HL-60 (cell line): Measurements from ENCODE around the gene MOB3C.
"Not testable (repeated sequence)": the region's sequence is repeated elsewhere in the genome, so short reads cannot be mapped to it uniquely, and the experiment has no call there.

ENCODE experiments used
- DNase-seq, 2 experiments: peaks; one replicate each; pipeline ENCODE4 v3.0.0-alpha.2; 2010 to 2020; ENCODE audit warnings: low read depth in 1 of 2, low spot score in 1 of 2
- H3K27ac ChIP-seq: fragments of 250-450 bp; sonication (Bioruptor Pico); replicated peaks from 2 replicates; pipeline ENCODE4 v1.5.1; 2020; ENCODE audit warnings: mild to moderate bottlenecking, moderate library complexity
- H3K27me3 ChIP-seq: fragments of 250-450 bp; sonication (Bioruptor Pico); 2 replicates; pipeline ENCODE4 v1.5.1; 2021; ENCODE audit warnings: mild to moderate bottlenecking, moderate library complexity; ENCODE audit not compliant: insufficient read depth, poor library complexity, severe bottlenecking
- H3K4me3 ChIP-seq: replicated peaks from 2 replicates; pipeline ENCODE4 v1.5.1; 2011; ENCODE audit warnings: mild to moderate bottlenecking, control low read depth, low read length; ENCODE audit not compliant: insufficient read depth
- CTCF ChIP-seq: IDR thresholded peaks from one replicate; pipeline ENCODE4 v1.5.1; 2011; ENCODE audit warnings: low read length, control low read depth, inconsistent platforms; ENCODE audit not compliant: insufficient read depth
- GABPA ChIP-seq: IDR thresholded peaks from 2 replicates; pipeline ENCODE4 v1.6.1; 2012; ENCODE audit warnings: low read depth
- POLR2AphosphoS5 ChIP-seq: IDR thresholded peaks from 2 replicates; pipeline ENCODE4 v1.6.1; 2012; ENCODE audit warnings: low read depth
- REST ChIP-seq: IDR thresholded peaks from 2 replicates; pipeline ENCODE4 v1.6.1; 2012; ENCODE audit warnings: low read depth; ENCODE audit not compliant: insufficient replicate concordance
- SPI1 ChIP-seq: IDR thresholded peaks from 2 replicates; pipeline ENCODE4 v1.6.1; 2012; ENCODE audit warnings: low read depth, mild to moderate bottlenecking, borderline replicate concordance

The MOB3C gene

DNA sequence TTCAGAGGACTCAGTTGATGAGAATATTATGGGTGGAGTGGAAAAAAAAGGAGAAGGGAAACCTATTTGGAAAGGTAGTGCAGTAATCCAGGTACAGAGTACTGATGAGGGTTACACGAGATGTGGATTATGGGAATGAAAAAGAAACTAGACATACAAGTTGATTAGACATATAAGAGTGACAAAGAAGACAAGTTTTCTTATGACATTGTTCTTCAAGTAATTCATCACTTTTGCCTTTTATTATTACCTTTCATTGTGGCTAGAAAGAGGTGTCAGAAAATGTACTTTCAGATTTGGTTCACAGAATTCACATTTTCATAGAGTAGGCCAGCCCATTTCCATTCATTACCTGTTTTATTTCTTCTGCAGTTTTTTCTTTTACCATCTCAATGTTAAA lies 41.2 kb upstream of the MOB3C start:
- no peak for TF ChIP-seq CTCF
- TF ChIP-seq SPI1, result no peak
- TF ChIP-seq POLR2AphosphoS5, result no peak
- no peak for TF ChIP-seq REST
- TF ChIP-seq GABPA, result no peak

DNA sequence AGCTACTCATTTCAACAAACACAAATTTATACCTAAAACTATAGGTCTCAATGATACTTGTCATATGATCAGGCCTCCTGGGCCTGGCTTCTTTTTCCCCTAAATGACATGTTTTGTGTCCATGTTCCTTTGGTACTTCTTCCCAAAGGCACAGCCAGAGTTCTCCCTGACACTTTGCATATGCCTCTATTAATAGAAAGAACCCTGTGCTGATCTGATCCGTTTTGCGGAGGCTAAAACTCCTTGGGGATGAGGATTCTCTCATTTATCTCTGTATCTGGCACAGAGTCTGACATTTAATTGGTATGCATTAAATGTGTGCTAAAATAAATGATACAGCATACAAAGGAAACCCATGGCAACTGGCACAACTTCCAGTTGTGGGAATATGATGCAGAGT lies 40.0 kb upstream of the MOB3C start:
- DNase-seq, result no peak
- H3K27me3 ChIP-seq, result no peaks in the 10 kb centered on the region
- TF ChIP-seq REST (no peak), SPI1 (no peak), CTCF (no peak), GABPA (no peak), POLR2AphosphoS5 (no peak)
- no peak overlapping the region for H3K27ac ChIP-seq
- no peak overlapping the region for H3K4me3 ChIP-seq

More for the DNA sequence above, 41.2 kb upstream of the MOB3C start:
- H3K4me3 ChIP-seq, result no peak overlapping the region
- no peaks in the 10 kb centered on the region for H3K27me3 ChIP-seq
- no peak overlapping the region for H3K27ac ChIP-seq
- DNase-seq, result no peak

DNA sequence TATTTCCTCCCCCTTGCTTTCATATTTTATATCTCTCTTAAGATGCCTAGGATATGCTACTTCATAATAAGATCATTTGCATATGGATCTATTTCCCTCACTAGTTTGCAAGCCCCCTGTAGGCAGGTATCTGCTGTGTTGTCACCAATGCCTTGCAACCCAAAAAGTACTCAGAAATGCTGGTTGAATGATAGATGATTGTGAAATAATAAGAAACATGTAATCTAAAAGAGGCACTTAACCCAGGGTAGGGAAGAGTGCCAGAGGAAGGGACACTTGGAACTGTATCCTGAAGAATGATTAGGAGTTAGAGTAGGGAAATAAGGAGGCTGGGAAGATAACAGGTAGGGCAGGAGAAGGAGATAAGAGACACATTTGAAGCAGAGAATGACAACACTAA lies 39.2 kb upstream of the MOB3C start:
- Histone ChIP-seq H3K27ac (no peak overlapping the region), H3K27me3 (no peaks in the 10 kb centered on the region), H3K4me3 (no peak overlapping the region)
- DNase-seq, result no peak
- TF ChIP-seq GABPA (no peak), REST (no peak), POLR2AphosphoS5 (no peak), CTCF (no peak), SPI1 (no peak)

DNA sequence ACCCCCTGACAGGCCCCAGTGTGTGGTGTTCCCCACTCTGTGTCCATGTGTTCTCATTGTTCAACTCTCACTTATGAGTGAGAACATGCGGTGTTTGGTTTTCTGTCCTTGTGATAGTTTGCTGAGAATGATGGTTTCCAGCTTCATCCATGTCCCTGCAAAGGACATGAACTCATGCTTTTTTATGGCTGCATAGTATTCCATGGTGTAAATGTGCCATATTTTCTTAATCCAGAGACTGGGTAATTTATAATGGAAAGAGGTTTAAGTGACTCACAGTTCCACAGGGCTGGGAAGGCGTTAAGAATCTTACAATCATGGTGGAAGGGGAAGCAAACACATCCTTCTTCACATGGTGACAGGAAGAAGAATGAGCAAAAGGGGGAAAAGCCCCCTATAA lies 38.1 kb upstream of the MOB3C start:
- not testable (repeated sequence) for DNase-seq, H3K4me3 ChIP-seq, H3K27me3 ChIP-seq, H3K27ac ChIP-seq
